SU-DHL-6 (cell line): ENCODE data around the gene PIH1D1.

Experiments used
- EZH2phosphoT487 ChIP-seq: fragments of 200-600 bp; sonication (generic), shearing (Covaris generic); conservative IDR thresholded peaks from 2 replicates; pipeline ENCODE4 v1.6.1; 2018; ENCODE audit warnings: mild to moderate bottlenecking, antibody characterized with exemption, low read length, moderate library complexity, mixed read lengths
- TF ChIP-seq, protein P1 (sequence below): fragments of 200-600 bp; sonication (generic); IDR thresholded peaks from one replicate; pipeline ENCODE4 v1.5.1; 2017; ENCODE audit warnings: antibody characterized with exemption, mild to moderate bottlenecking, low read length, moderate library complexity; ENCODE audit not compliant: insufficient read depth, poor library complexity, severe bottlenecking

GRCh38 chr19:49496574-49497008, 45.0 kb upstream of the PIH1D1 start:
- TF ChIP-seq, protein P1, sequence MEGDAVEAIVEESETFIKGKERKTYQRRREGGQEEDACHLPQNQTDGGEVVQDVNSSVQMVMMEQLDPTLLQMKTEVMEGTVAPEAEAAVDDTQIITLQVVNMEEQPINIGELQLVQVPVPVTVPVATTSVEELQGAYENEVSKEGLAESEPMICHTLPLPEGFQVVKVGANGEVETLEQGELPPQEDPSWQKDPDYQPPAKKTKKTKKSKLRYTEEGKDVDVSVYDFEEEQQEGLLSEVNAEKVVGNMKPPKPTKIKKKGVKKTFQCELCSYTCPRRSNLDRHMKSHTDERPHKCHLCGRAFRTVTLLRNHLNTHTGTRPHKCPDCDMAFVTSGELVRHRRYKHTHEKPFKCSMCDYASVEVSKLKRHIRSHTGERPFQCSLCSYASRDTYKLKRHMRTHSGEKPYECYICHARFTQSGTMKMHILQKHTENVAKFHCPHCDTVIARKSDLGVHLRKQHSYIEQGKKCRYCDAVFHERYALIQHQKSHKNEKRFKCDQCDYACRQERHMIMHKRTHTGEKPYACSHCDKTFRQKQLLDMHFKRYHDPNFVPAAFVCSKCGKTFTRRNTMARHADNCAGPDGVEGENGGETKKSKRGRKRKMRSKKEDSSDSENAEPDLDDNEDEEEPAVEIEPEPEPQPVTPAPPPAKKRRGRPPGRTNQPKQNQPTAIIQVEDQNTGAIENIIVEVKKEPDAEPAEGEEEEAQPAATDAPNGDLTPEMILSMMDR, result no peak
- no peak for TF ChIP-seq EZH2phosphoT487
